Endothelial cell of umbilical vein (primary cell): ENCODE results near the gene TRIM3.

Source experiments
- EZH2 ChIP-seq: IDR thresholded peaks from 2 replicates; pipeline ENCODE4 v1.6.1; 2012; ENCODE audit warnings: borderline replicate concordance, low read depth, mild to moderate bottlenecking, moderate library complexity, low read length, inconsistent platforms; ENCODE audit not compliant: severe bottlenecking
- JUN ChIP-seq: IDR thresholded peaks from 2 replicates; pipeline ENCODE4 v1.6.1; 2011; ENCODE audit warnings: borderline replicate concordance, low read depth; ENCODE audit not compliant: insufficient read length, insufficient read depth
- MYC ChIP-seq: IDR thresholded peaks from one replicate; pipeline ENCODE4 v1.6.1; 2011; ENCODE audit warnings: mild to moderate bottlenecking, low read depth, low read length
- POLR2A ChIP-seq: IDR thresholded peaks from 2 replicates; pipeline ENCODE4 v1.6.1; 2012; ENCODE audit warnings: low read depth, mild to moderate bottlenecking, control low read depth, low read length
- POLR2AphosphoS5 ChIP-seq: IDR thresholded peaks from 2 replicates; pipeline ENCODE4 v1.6.1; 2012; ENCODE audit warnings: low read depth, mild to moderate bottlenecking, control low read depth, low read length, moderate library complexity; ENCODE audit not compliant: insufficient read depth
- TF ChIP-seq, protein P1 (sequence below), 2 donors: IDR thresholded peaks; 1 replicate in 1 of 2; 2 replicates in 1 of 2; pipeline ENCODE4 v1.5.1; 2011; ENCODE audit warnings: low read length in 2 of 2, mild to moderate bottlenecking in 2 of 2, moderate library complexity in 2 of 2, control low read depth in 1 of 2, inconsistent platforms in 1 of 2, low read depth in 1 of 2; ENCODE audit not compliant: insufficient read depth in 1 of 2; ENCODE audit errors: extremely low read depth in 1 of 2

- TF ChIP-seq, protein P1, sequence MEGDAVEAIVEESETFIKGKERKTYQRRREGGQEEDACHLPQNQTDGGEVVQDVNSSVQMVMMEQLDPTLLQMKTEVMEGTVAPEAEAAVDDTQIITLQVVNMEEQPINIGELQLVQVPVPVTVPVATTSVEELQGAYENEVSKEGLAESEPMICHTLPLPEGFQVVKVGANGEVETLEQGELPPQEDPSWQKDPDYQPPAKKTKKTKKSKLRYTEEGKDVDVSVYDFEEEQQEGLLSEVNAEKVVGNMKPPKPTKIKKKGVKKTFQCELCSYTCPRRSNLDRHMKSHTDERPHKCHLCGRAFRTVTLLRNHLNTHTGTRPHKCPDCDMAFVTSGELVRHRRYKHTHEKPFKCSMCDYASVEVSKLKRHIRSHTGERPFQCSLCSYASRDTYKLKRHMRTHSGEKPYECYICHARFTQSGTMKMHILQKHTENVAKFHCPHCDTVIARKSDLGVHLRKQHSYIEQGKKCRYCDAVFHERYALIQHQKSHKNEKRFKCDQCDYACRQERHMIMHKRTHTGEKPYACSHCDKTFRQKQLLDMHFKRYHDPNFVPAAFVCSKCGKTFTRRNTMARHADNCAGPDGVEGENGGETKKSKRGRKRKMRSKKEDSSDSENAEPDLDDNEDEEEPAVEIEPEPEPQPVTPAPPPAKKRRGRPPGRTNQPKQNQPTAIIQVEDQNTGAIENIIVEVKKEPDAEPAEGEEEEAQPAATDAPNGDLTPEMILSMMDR (IDR thresholded peaks at IDR 0.05; ENCODE audit: extremely low read depth in 1 of 2, insufficient read depth in 1 of 2, low read depth in 1 of 2, low read length in 2 of 2), result no peak
- TF ChIP-seq POLR2AphosphoS5 (no peak), MYC (no peak), POLR2A (no peak), EZH2 (no peak), JUN (no peak)
These were observed 46.2 kb downstream of the TRIM3 start for GRCh38 chr11:6427516-6427915.
